Naive thymus-derived CD4-positive, alpha-beta T cell (primary cell): ENCODE measurements around the gene PGAM1. TPM values are rescaled to one million over a fixed set of nuclear protein-coding genes. Genes with fewer than 3 reads are reported as not detected.

Experiments used
- polyA plus RNA-seq, 2 donors: library from polyadenylated mRNA; unstranded; fragments of 300-500 nt; fragmentation: Illumina TruSeq; gene quantifications; one replicate each; pipeline ENCODE4 v1.2.3, GENCODE V29; 2021
- total RNA-seq, 6 experiments: library from RNA in 5 of 6; stranded (reverse) in 5 of 6; gene quantifications; 1 replicate in 5 of 6; 2 replicates in 1 of 6; pipeline ENCODE4 v1.2.3 and lab custom pipeline; 2021 to 2026

PGAM1 gene
- total and polyA plus RNA-seq, 7 experiments from 2014 or later, result 58.5 to 536 (median 116) TPM

Other genes starting within 250 kb of the PGAM1 start
- gene SLIT1, start 240.2 kb upstream of the PGAM1 start, total RNA-seq, result under 1 TPM; 0.19 to 0.88 (median 0.44) TPM
- not detected for gene SLIT1, start 240.2 kb upstream of the PGAM1 start, polyA plus RNA-seq
- 10 to 100 TPM; 12.8 to 40.1 (median 16.1) TPM for gene ARHGAP19, start 133.6 kb upstream of the PGAM1 start, total RNA-seq
- 1 to 10 TPM; 5.7 to 6.5 TPM for gene ARHGAP19, start 133.6 kb upstream of the PGAM1 start, polyA plus RNA-seq
- 10 to 100 TPM in 4 of 5 experiments, 1 to 10 TPM in 1; 5.3 to 41.0 (median 21.8) TPM for gene FRAT1, start 106.9 kb upstream of the PGAM1 start, total RNA-seq
- gene FRAT1, start 106.9 kb upstream of the PGAM1 start, polyA plus RNA-seq, result 10 to 100 TPM in 1 of 2 donors, 1 to 10 TPM in 1; 4.4 to 12.1 TPM
- 10 to 100 TPM in 4 of 5 experiments, 1 to 10 TPM in 1; 9.3 to 39.7 (median 29.8) TPM for gene FRAT2, start 91.5 kb upstream of the PGAM1 start, total RNA-seq
- gene FRAT2, start 91.5 kb upstream of the PGAM1 start, polyA plus RNA-seq, result 10 to 100 TPM in 1 of 2 donors, 1 to 10 TPM in 1; 9.3 to 16.9 TPM
- 100 to 1,000 TPM in 1 of 5 experiments, 10 to 100 TPM in 4; 22.0 to 197 (median 32.3) TPM for gene RRP12, start 24.9 kb upstream of the PGAM1 start, total RNA-seq
- gene RRP12, start 24.9 kb upstream of the PGAM1 start, polyA plus RNA-seq, result 10 to 100 TPM; 10.6 to 13.4 TPM
- gene EXOSC1, start 19.8 kb downstream of the PGAM1 start, total RNA-seq, result 10 to 100 TPM; 32.6 to 65.4 (median 53.2) TPM
- 10 to 100 TPM; 69.7 to 80.3 TPM for gene EXOSC1, start 19.8 kb downstream of the PGAM1 start, polyA plus RNA-seq
- gene ZDHHC16, start 20.0 kb downstream of the PGAM1 start, total RNA-seq, result 10 to 100 TPM; 13.2 to 38.8 (median 26.8) TPM
- gene ZDHHC16, start 20.0 kb downstream of the PGAM1 start, polyA plus RNA-seq, result 10 to 100 TPM; 24.4 to 37.3 TPM
- 100 to 1,000 TPM in 2 of 5 experiments, 10 to 100 TPM in 3; 68.7 to 113 (median 87.9) TPM for gene MMS19, start 72.2 kb downstream of the PGAM1 start, total RNA-seq
- 10 to 100 TPM; 37.4 to 59.0 TPM for gene MMS19, start 72.2 kb downstream of the PGAM1 start, polyA plus RNA-seq
- gene UBTD1, start 72.7 kb downstream of the PGAM1 start, total RNA-seq, result 1 to 10 TPM in 4 of 5 experiments, under 1 TPM in 1; 0.94 to 4.2 (median 2.1) TPM
- gene UBTD1, start 72.7 kb downstream of the PGAM1 start, polyA plus RNA-seq, result 1 to 10 TPM; 1.2 to 2.9 TPM
- gene ANKRD2, start 146.6 kb downstream of the PGAM1 start, total RNA-seq, result under 1 TPM in 1 of 5 experiments, not detected in 4; 0.22 TPM
- not detected for gene ANKRD2, start 146.6 kb downstream of the PGAM1 start, polyA plus RNA-seq
- not detected for gene HOGA1, start 158.2 kb downstream of the PGAM1 start, total RNA-seq
- gene HOGA1, start 158.2 kb downstream of the PGAM1 start, polyA plus RNA-seq, result not detected
- gene C10orf62, start 163.5 kb downstream of the PGAM1 start, total RNA-seq, result not detected
- gene C10orf62, start 163.5 kb downstream of the PGAM1 start, polyA plus RNA-seq, result not detected
- gene MORN4, start 207.3 kb downstream of the PGAM1 start, total RNA-seq, result 1 to 10 TPM in 4 of 5 experiments, under 1 TPM in 1; 0.78 to 4.1 (median 1.5) TPM
- 1 to 10 TPM; 1.3 to 5.9 TPM for gene MORN4, start 207.3 kb downstream of the PGAM1 start, polyA plus RNA-seq
- 10 to 100 TPM in 4 of 5 experiments, 1 to 10 TPM in 1; 9.0 to 33.8 (median 11.0) TPM for gene PI4K2A, start 214.5 kb downstream of the PGAM1 start, total RNA-seq
- 1 to 10 TPM; 5.5 to 8.7 TPM for gene PI4K2A, start 214.5 kb downstream of the PGAM1 start, polyA plus RNA-seq